Astrocyte (in vitro differentiated cells and primary cell): ENCODE results near the gene AARS2. TPM values are rescaled to one million over a fixed set of nuclear protein-coding genes. Genes with fewer than 3 reads are reported as not detected.

Experiments used
- DNase-seq: peaks from one replicate; pipeline ENCODE4 v3.0.0-alpha.2; 2010; ENCODE audit warnings: low read depth
- FAIRE-seq: peaks from 2 replicates; lab custom pipeline; 2011; peaks lifted over from hg19 to GRCh38; lab: Jason Lieb, UNC
- H2AFZ ChIP-seq: 2 replicates; pipeline ENCODE4 v1.6.0; 2012; ENCODE audit warnings: low read depth, low read length, inconsistent platforms
- H3K27ac ChIP-seq: 2 replicates; pipeline ENCODE4 v1.5.1; 2011; ENCODE audit warnings: low read depth, low read length, inconsistent platforms
- H3K27me3 ChIP-seq: 2 replicates; pipeline ENCODE4 v1.6.0; 2011; ENCODE audit warnings: low read length, inconsistent platforms; ENCODE audit not compliant: insufficient read depth
- H3K36me3 ChIP-seq: 2 replicates; pipeline ENCODE4 v1.5.1; 2011; ENCODE audit warnings: low read length, inconsistent platforms; ENCODE audit not compliant: insufficient read depth
- H3K4me1 ChIP-seq: 2 replicates; pipeline ENCODE4 v1.5.1; 2011; ENCODE audit warnings: low read length, inconsistent platforms; ENCODE audit not compliant: insufficient read depth
- H3K4me2 ChIP-seq: 2 replicates; pipeline ENCODE4 v1.6.0; 2012; ENCODE audit warnings: low read length, inconsistent platforms
- H3K4me3 ChIP-seq: 2 replicates; pipeline ENCODE4 v1.5.1; 2011; ENCODE audit warnings: low read depth, mild to moderate bottlenecking, low read length, inconsistent platforms; ENCODE audit not compliant: insufficient read depth
- H3K79me2 ChIP-seq: 2 replicates; pipeline ENCODE4 v1.6.0; 2012; ENCODE audit warnings: mild to moderate bottlenecking, low read length, inconsistent platforms; ENCODE audit not compliant: insufficient read depth
- H3K9ac ChIP-seq: 2 replicates; pipeline ENCODE4 v1.6.0; 2012; ENCODE audit warnings: mild to moderate bottlenecking, low read length, inconsistent platforms
- H3K9me3 ChIP-seq: 2 replicates; pipeline ENCODE4 v1.5.1; 2012; ENCODE audit warnings: low read depth, mild to moderate bottlenecking, low read length, inconsistent platforms; ENCODE audit not compliant: insufficient read depth
- H4K20me1 ChIP-seq: 2 replicates; pipeline ENCODE4 v1.6.0; 2012; ENCODE audit warnings: low read length, inconsistent platforms; ENCODE audit not compliant: insufficient read depth
- H3K27ac Mint-ChIP-seq: one replicate; pipeline ENCODE4 v1.8.0; 2021; ENCODE audit warnings: mild to moderate bottlenecking, mixed read lengths; ENCODE audit not compliant: unreplicated experiment
- H3K27me3 Mint-ChIP-seq: one replicate; pipeline ENCODE4 v1.8.0; 2021; ENCODE audit warnings: low read depth, mixed read lengths; ENCODE audit not compliant: unreplicated experiment
- H3K36me3 Mint-ChIP-seq: one replicate; pipeline ENCODE4 v1.8.0; 2021; ENCODE audit warnings: low read depth, mixed read lengths; ENCODE audit not compliant: unreplicated experiment
- H3K4me1 Mint-ChIP-seq: one replicate; pipeline ENCODE4 v1.8.0; 2021; ENCODE audit warnings: low read depth, mixed read lengths; ENCODE audit not compliant: unreplicated experiment
- H3K4me3 Mint-ChIP-seq: one replicate; pipeline ENCODE4 v1.8.0; 2021; ENCODE audit warnings: mild to moderate bottlenecking, moderate library complexity, mixed read lengths; ENCODE audit not compliant: unreplicated experiment
- H3K9me3 Mint-ChIP-seq: one replicate; pipeline ENCODE4 v1.8.0; 2021; ENCODE audit warnings: mild to moderate bottlenecking, mixed read lengths; ENCODE audit not compliant: unreplicated experiment
- EZH2 ChIP-seq: IDR thresholded peaks from 2 replicates; pipeline ENCODE4 v1.6.1; 2012; ENCODE audit warnings: mild to moderate bottlenecking, low read length, inconsistent platforms; ENCODE audit not compliant: insufficient read depth
- total RNA-seq: library from RNA; stranded (reverse); gene quantifications from 2 replicates; pipeline ENCODE4 v1.2.1, GENCODE V29; 2021
- TF ChIP-seq, protein P1 (sequence below): IDR thresholded peaks from 2 replicates; pipeline ENCODE4 v1.5.1; 2011; ENCODE audit warnings: low read depth, mild to moderate bottlenecking, inconsistent platforms, low read length, moderate library complexity; ENCODE audit not compliant: insufficient read depth

The AARS2 gene
- total RNA-seq, 1 donor from 2014 or later: 12.3 TPM

DNA sequence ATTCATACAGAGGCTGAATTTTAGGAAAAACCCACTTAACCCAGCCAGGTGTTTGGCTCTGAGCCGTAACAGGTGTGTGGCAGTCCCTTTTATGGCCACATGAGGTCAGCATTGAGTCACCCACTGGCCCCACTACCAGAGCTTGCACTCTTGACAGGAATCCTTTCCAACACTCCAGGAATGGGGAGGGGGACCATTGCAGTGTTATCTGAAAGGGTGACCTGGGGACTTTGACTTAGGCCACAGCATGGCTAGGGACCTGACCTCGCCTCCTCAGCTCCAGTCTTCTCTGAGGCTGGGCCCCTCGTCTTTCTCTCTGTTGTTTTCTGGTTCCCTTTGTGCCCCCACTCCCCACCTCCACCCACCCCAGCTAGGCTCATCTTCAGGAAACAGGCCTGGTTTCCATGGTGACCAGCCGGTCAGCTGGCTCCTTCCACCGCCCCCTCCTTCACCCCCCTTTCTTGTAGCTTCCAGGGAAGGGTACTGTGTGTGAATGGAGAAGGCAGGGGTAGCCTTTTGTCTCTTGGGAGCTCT is 45.0 kb downstream of the AARS2 start:
- Histone ChIP-seq H3K4me1 (peaks cover 17% of the 10 kb centered on the region), H3K4me2 (no peak overlapping the region), H3K4me3 (no peak overlapping the region), H3K9me3 (no peaks in the 10 kb centered on the region), H2AFZ (no peak overlapping the region), H3K79me2 (peaks cover 13% of the 10 kb centered on the region), H3K27me3 (peaks cover 40% of the 10 kb centered on the region), H3K36me3 (no peaks in the 10 kb centered on the region), H4K20me1 (peaks cover 22% of the 10 kb centered on the region), H3K9ac (no peak overlapping the region), H3K27ac (no peak overlapping the region)
- Mint-ChIP-seq H3K9me3 (no peaks in the 10 kb centered on the region), H3K4me3 (no peak overlapping the region), H3K4me1 (peaks cover 14% of the 10 kb centered on the region), H3K27me3 (peaks cover 45% of the 10 kb centered on the region), H3K36me3 (no peaks in the 10 kb centered on the region), H3K27ac (no peak overlapping the region)
- FAIRE-seq (no peak), DNase-seq (no peak)
- TF ChIP-seq EZH2: no peak
- TF ChIP-seq, protein P1, sequence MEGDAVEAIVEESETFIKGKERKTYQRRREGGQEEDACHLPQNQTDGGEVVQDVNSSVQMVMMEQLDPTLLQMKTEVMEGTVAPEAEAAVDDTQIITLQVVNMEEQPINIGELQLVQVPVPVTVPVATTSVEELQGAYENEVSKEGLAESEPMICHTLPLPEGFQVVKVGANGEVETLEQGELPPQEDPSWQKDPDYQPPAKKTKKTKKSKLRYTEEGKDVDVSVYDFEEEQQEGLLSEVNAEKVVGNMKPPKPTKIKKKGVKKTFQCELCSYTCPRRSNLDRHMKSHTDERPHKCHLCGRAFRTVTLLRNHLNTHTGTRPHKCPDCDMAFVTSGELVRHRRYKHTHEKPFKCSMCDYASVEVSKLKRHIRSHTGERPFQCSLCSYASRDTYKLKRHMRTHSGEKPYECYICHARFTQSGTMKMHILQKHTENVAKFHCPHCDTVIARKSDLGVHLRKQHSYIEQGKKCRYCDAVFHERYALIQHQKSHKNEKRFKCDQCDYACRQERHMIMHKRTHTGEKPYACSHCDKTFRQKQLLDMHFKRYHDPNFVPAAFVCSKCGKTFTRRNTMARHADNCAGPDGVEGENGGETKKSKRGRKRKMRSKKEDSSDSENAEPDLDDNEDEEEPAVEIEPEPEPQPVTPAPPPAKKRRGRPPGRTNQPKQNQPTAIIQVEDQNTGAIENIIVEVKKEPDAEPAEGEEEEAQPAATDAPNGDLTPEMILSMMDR: peak; percentile 96

GRCh38 chr6:44267252-44267651 is 45.9 kb downstream of the AARS2 start:
- Histone ChIP-seq H3K4me1 (peaks cover 20% of the 10 kb centered on the region), H3K9ac (no peak overlapping the region), H3K4me3 (no peak overlapping the region), H3K27ac (no peak overlapping the region), H3K4me2 (no peak overlapping the region), H3K27me3 (peaks cover 34% of the 10 kb centered on the region), H2AFZ (no peak overlapping the region), H3K36me3 (no peaks in the 10 kb centered on the region), H3K79me2 (peaks cover 15% of the 10 kb centered on the region), H3K9me3 (no peaks in the 10 kb centered on the region), H4K20me1 (peaks cover 31% of the 10 kb centered on the region)
- peaks cover 23% of the 10 kb centered on the region for H3K4me1 Mint-ChIP-seq
- no peaks in the 10 kb centered on the region for H3K9me3 Mint-ChIP-seq
- H3K36me3 Mint-ChIP-seq: no peaks in the 10 kb centered on the region
- peaks cover 36% of the 10 kb centered on the region for H3K27me3 Mint-ChIP-seq
- no peak for TF ChIP-seq EZH2
- TF ChIP-seq, protein P1: no peak
- DNase-seq: no peak
- no peak overlapping the region for H3K27ac Mint-ChIP-seq
- no peak overlapping the region for H3K4me3 Mint-ChIP-seq
- FAIRE-seq: no peak

GRCh38 chr6:44266347-44266746 is 46.8 kb downstream of the AARS2 start:
- Mint-ChIP-seq H3K4me1 (peaks cover 23% of the 10 kb centered on the region), H3K27ac (peak overlapping the region; percentile 50), H3K4me3 (peak overlapping the region; percentile 78), H3K36me3 (no peaks in the 10 kb centered on the region), H3K27me3 (peaks cover 28% of the 10 kb centered on the region), H3K9me3 (no peaks in the 10 kb centered on the region)
- Histone ChIP-seq H3K9ac (no peak overlapping the region), H3K4me3 (no peak overlapping the region), H3K9me3 (no peaks in the 10 kb centered on the region), H3K27me3 (peaks cover 25% of the 10 kb centered on the region), H3K4me2 (no peak overlapping the region), H3K36me3 (no peaks in the 10 kb centered on the region), H3K79me2 (peaks cover 15% of the 10 kb centered on the region), H2AFZ (no peak overlapping the region), H4K20me1 (peaks cover 34% of the 10 kb centered on the region), H3K4me1 (peaks cover 20% of the 10 kb centered on the region), H3K27ac (no peak overlapping the region)
- no peak for DNase-seq
- no peak for FAIRE-seq
- TF ChIP-seq, protein P1: no peak
- TF ChIP-seq EZH2: no peak
